Stomach (tissue), 9 donors: ENCODE results near the gene DMAC2L. TPM values are rescaled to one million over a fixed set of nuclear protein-coding genes. Genes with fewer than 3 reads are reported as not detected.
A peak's percentile ranks its signal among the peaks of the same experiment; 100 is the strongest.

Experiments
- DNase-seq, 2 donors: peaks; one replicate each; pipeline versions ENCODE4 v3.0.0 to v3.0.0-alpha.2; 2013 to 2019
- H3K27ac ChIP-seq, 5 donors: fragments of 200-600 bp in 4 of 5; sonication (generic) in 4 of 5; one replicate each; pipeline ENCODE4 v1.5.1; 2013 to 2019; ENCODE audit warnings: mild to moderate bottlenecking in 1 of 5, moderate library complexity in 1 of 5
- H3K27me3 ChIP-seq, 3 donors: fragments of 200-600 bp; sonication (generic); one replicate each; pipeline ENCODE4 v1.5.1; 2017 to 2019; ENCODE audit warnings: mixed run types in 1 of 3
- H3K36me3 ChIP-seq, 4 donors: fragments of 200-600 bp; sonication (generic); 1 replicate in 3 of 4; 2 replicates in 1 of 4; pipeline ENCODE4 v1.5.1; 2016 to 2019
- H3K4me1 ChIP-seq, 4 donors: fragments of 200-600 bp; sonication (generic); one replicate each; pipeline ENCODE4 v1.5.1; 2016 to 2019
- H3K4me3 ChIP-seq, 4 donors: fragments of 200-600 bp; sonication (generic) in 3 of 4; one replicate each; pipeline ENCODE4 v1.5.1; 2016 to 2019; ENCODE audit warnings: mild to moderate bottlenecking in 1 of 4
- H3K9me3 ChIP-seq, 4 donors: fragments of 200-600 bp; sonication (generic); one replicate each; pipeline ENCODE4 v1.5.1; 2016 to 2019
- EP300 ChIP-seq: sonication (generic); formaldehyde crosslinking; IDR thresholded peaks from one replicate; pipeline ENCODE4 v1.6.1; 2017; ENCODE audit warnings: antibody characterized with exemption
- POLR2A ChIP-seq, 4 donors: fragments of 450-650 bp; IDR thresholded peaks; one replicate each; pipeline ENCODE4 v1.6.1; 2016; ENCODE audit warnings: antibody characterized with exemption in 4 of 4, control low read depth in 2 of 4, mild to moderate bottlenecking in 1 of 4, moderate library complexity in 1 of 4
- POLR2AphosphoS5 ChIP-seq, 3 donors: sonication (generic); formaldehyde crosslinking; IDR thresholded peaks; one replicate each; pipeline ENCODE4 v1.6.1; 2016; ENCODE audit warnings: antibody characterized with exemption in 3 of 3
- WGBS, 5 donors: extraction: QIAGEN DNeasy Blood & Tissue Kit in 3 of 5; methylation state at CpG; one replicate each; pipeline versions ENCODE4 v1.1.5 to v1.1.7; 2013 to 2018; 5-methylcytosine and 5-hydroxymethylcytosine counted together
- intact Hi-C: fragments of 100-400 bp; cut with DNase I; formaldehyde crosslinking; loops from one replicate; pipeline ENCODE4 v1.15.1; 2023; ENCODE audit warnings: low total_unique reads
- polyA plus RNA-seq, 3 donors: library from polyadenylated mRNA; stranded (reverse); fragments of 200-250 nt; gene quantifications; one replicate each; pipeline ENCODE4 v1.2.3, GENCODE V29; 2013
- total RNA-seq, 5 donors: library from RNA; depleted of rRNA; stranded (reverse); fragments of >200 nt; gene quantifications; one replicate each; pipeline versions ENCODE4 v1.1.0 to v1.2.3, GENCODE V29; 2014 to 2016
- TF ChIP-seq, protein P1 (sequence below), 7 experiments: fragments of 450-650 bp in 4 of 7; fragments of 200-600 bp in 3 of 7; sonication (generic) in 3 of 7; IDR thresholded peaks; one replicate each; pipeline ENCODE4 v1.5.1; 2016 to 2019; ENCODE audit warnings: antibody characterized with exemption in 7 of 7, control low read depth in 2 of 7, mild to moderate bottlenecking in 1 of 7
- donor health status: healthy with polysubstance abuse.
- donor health status: Bipolar disorder and iron deficiency.
- donor health status: healthy.

DMAC2L gene
- total and polyA plus RNA-seq, 8 donors, result 1.3 to 83.4 (median 15.4) TPM

DNA sequence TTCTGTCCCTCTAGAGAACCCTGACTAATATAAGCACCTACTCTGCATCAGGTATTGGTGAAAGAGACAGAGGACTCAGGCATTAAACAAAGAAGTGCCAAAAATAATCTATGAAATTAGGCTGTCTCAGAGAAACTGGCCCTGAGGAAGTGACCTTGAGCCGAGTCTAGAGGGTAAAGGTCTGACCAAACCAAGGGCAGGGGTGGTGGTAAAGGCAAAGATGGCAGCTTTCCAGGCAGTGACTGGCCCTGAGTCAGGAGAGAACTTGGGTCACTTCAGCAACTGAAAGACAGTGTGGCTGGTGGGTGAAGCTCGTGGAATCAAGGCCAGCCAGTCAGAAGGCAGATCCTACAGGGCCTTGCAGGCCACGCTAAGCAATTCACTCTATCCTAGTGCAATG is 54.0 kb downstream of the DMAC2L start:
- Histone ChIP-seq H3K4me3 (no peak overlapping the region), H3K36me3 (no peaks in the 10 kb centered on the region), H3K9me3 (no peaks in the 10 kb centered on the region), H3K4me1 (peaks cover 7 to 35% (median 23%) of the 10 kb centered on the region in 4 donors), H3K27me3 (no peaks in the 10 kb centered on the region), H3K27ac (peak overlapping the region in 4 of 5 donors; percentile 37 to 84 (median 66))
- DNase-seq, result peak in 1 of 2 donors; percentile 62
- intact Hi-C loops, result no loop called here
- no peak for TF ChIP-seq POLR2A (IDR thresholded peaks at IDR 0.05)
- 64 to 80% (median 75%) methylated on average over 3 of the region's 3 CpGs for WGBS, 5 donors

DNA sequence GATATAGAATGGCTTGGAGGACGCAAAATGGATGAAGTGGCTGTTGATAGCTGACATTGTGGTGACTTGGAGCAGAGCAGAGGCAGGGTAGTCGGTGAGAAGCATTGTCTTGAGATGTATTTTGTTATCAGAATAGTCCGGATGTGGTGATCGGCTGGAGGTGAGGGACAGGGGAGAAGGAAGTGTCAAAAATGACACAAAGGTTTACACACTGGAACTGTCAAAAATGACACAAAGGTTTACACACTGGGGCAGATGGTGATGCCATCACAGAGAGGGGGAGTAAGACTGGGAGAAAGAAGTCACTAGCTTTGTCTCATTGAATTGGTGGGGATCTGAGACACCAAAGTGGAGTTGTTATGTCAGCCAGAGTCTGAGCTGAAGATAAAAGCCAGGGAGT is 54.5 kb downstream of the DMAC2L start:
- Histone ChIP-seq H3K36me3 (no peaks in the 10 kb centered on the region), H3K4me1 (peaks cover 7 to 35% (median 21%) of the 10 kb centered on the region in 4 donors), H3K9me3 (no peaks in the 10 kb centered on the region), H3K27me3 (no peaks in the 10 kb centered on the region), H3K4me3 (no peak overlapping the region), H3K27ac (peak overlapping the region in 3 of 5 donors; percentile 37 to 84 (median 77))
- 83 to 93% (median 90%) methylated on average over 4 of the region's 4 CpGs for WGBS, 5 donors
- DNase-seq, result no peak
- intact Hi-C loops, result no loop called here
- no peak for TF ChIP-seq POLR2AphosphoS5 (IDR thresholded peaks at IDR 0.05)
- no peak for TF ChIP-seq EP300
- TF ChIP-seq, protein P1, sequence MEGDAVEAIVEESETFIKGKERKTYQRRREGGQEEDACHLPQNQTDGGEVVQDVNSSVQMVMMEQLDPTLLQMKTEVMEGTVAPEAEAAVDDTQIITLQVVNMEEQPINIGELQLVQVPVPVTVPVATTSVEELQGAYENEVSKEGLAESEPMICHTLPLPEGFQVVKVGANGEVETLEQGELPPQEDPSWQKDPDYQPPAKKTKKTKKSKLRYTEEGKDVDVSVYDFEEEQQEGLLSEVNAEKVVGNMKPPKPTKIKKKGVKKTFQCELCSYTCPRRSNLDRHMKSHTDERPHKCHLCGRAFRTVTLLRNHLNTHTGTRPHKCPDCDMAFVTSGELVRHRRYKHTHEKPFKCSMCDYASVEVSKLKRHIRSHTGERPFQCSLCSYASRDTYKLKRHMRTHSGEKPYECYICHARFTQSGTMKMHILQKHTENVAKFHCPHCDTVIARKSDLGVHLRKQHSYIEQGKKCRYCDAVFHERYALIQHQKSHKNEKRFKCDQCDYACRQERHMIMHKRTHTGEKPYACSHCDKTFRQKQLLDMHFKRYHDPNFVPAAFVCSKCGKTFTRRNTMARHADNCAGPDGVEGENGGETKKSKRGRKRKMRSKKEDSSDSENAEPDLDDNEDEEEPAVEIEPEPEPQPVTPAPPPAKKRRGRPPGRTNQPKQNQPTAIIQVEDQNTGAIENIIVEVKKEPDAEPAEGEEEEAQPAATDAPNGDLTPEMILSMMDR (IDR thresholded peaks at IDR 0.05), result no peak
- TF ChIP-seq POLR2A (IDR thresholded peaks at IDR 0.05), result no peak

DNA sequence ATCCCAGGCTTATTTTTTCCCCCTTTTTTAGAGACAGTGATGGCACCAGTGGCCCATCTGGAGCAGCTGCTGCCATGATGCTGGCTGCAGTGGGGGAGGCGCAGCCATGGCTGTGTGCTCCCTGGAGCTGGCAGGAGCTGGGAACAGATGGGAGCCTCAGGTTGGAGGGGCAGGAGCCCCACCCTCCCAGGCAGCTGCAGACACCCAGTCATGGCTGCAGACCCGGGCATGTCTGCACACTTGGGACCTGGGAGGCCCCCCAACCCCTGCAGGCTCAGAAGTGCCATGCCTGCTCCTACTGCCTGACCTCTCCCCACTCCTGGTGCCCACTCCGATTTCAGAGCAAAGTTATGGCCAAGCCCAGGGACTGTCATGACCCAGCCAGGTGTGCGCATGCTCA is 59.4 kb downstream of the DMAC2L start:
- H3K9me3 ChIP-seq, result no peaks in the 10 kb centered on the region
- intact Hi-C loops, result no loop called here
- no peaks in the 10 kb centered on the region for H3K36me3 ChIP-seq
- H3K27me3 ChIP-seq, result no peaks in the 10 kb centered on the region
- TF ChIP-seq POLR2A (IDR thresholded peaks at IDR 0.05), result no peak
- TF ChIP-seq POLR2AphosphoS5 (IDR thresholded peaks at IDR 0.05), result no peak
- TF ChIP-seq, protein P1 (IDR thresholded peaks at IDR 0.05), result no peak
- no peak for TF ChIP-seq EP300
- no peaks in the 10 kb centered on the region for H3K4me1 ChIP-seq
- no peak for DNase-seq
- no peak overlapping the region for H3K27ac ChIP-seq
- H3K4me3 ChIP-seq, result no peak overlapping the region
- WGBS, 5 donors, result 88 to 95% (median 94%) methylated on average over 4 of the region's 4 CpGs

DNA sequence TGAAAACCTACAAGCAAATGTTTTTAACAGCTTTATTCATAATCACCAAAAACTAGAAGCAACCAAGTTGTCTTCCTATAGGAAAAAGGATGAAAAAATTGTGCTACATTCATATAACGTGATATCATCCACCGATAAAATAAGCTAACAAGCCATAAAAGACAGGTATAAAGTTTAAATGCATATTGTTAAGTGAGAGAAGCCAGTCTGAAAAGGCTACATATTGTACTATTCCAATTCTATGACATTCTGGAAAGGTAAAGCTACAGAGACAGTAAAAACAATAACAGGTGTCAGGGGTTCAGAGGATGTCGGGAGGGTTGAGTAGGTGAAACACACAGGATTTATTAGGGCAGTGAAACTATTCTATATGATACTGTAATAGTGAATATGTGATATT is 61.8 kb downstream of the DMAC2L start:
- 84 to 97% (median 96%) methylated on average over 3 of the region's 3 CpGs for WGBS, 5 donors
- H3K27ac ChIP-seq, result no peak overlapping the region
- intact Hi-C loops, result no loop called here
- no peaks in the 10 kb centered on the region for H3K27me3 ChIP-seq
- no peaks in the 10 kb centered on the region for H3K9me3 ChIP-seq
- H3K36me3 ChIP-seq, result no peaks in the 10 kb centered on the region
- no peak for DNase-seq
- H3K4me3 ChIP-seq, result no peak overlapping the region
- TF ChIP-seq POLR2A (IDR thresholded peaks at IDR 0.05), result no peak
- no peak for TF ChIP-seq POLR2AphosphoS5 (IDR thresholded peaks at IDR 0.05)
- TF ChIP-seq, protein P1 (IDR thresholded peaks at IDR 0.05), result no peak
- TF ChIP-seq EP300, result no peak
- H3K4me1 ChIP-seq, result no peaks in the 10 kb centered on the region

DNA sequence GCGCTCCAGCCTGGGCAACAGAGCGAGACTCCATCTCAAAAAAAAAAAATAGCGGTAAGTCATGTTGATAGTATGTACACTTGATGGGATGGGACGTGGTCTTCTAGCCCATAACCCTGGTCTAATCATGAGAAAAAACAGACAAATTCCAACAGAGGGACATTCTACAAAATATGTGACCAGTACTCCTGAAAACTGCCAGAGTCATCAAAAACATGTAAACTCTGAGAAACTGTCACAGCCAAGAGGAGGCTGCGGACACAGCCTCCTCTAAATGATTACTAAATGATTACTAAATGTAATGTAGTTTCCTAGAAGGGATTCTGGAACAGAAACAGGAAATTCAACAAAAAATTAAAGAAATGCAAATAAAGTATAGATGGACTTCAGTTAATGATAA is 63.6 kb downstream of the DMAC2L start:
- H3K9me3 ChIP-seq, result no peaks in the 10 kb centered on the region
- intact Hi-C loops, result no loop called here
- no peak overlapping the region for H3K27ac ChIP-seq
- WGBS, 5 donors, result 91 to 96% (median 95%) methylated on average over 5 of the region's 5 CpGs
- no peaks in the 10 kb centered on the region for H3K36me3 ChIP-seq
- H3K4me1 ChIP-seq, result no peaks in the 10 kb centered on the region
- no peaks in the 10 kb centered on the region for H3K27me3 ChIP-seq
- H3K4me3 ChIP-seq, result no peak overlapping the region
- no peak for DNase-seq
- TF ChIP-seq POLR2AphosphoS5 (IDR thresholded peaks at IDR 0.05) (no peak), POLR2A (IDR thresholded peaks at IDR 0.05) (no peak), EP300 (no peak)
- TF ChIP-seq, protein P1 (IDR thresholded peaks at IDR 0.05), result no peak
